Neural cell (in vitro differentiated cells): ENCODE measurements around the gene FLVCR1.

Source experiments
- EP300 ChIP-seq: fragments of 450-650 bp; conservative IDR thresholded peaks from 2 replicates; pipeline ENCODE4 v1.6.1; 2014; ENCODE audit warnings: antibody characterized with exemption, mild to moderate bottlenecking, moderate library complexity; ENCODE audit not compliant: poor library complexity, severe bottlenecking
- EZH2 ChIP-seq: fragments of 200-600, 300-800 bp; shearing (Covaris generic), sonication (generic); IDR thresholded peaks from 2 replicates; pipeline ENCODE4 v1.6.1; 2014; ENCODE audit warnings: antibody characterized with exemption, low read length, borderline replicate concordance, mild to moderate bottlenecking; ENCODE audit not compliant: insufficient read depth, poor library complexity, severe bottlenecking
- POLR2AphosphoS5 ChIP-seq: IDR thresholded peaks from 2 replicates; pipeline ENCODE4 v1.6.1; 2012
- SMC3 ChIP-seq: fragments of 450-650 bp; conservative IDR thresholded peaks from 2 replicates; pipeline ENCODE4 v1.6.1; 2014; ENCODE audit warnings: antibody characterized with exemption, mild to moderate bottlenecking, moderate library complexity; ENCODE audit not compliant: poor library complexity
- TF ChIP-seq, protein P1 (sequence below): fragments of 450-650 bp; IDR thresholded peaks from 2 replicates; pipeline ENCODE4 v1.5.1; 2014; ENCODE audit warnings: antibody characterized with exemption, mild to moderate bottlenecking, moderate library complexity; ENCODE audit not compliant: poor library complexity, severe bottlenecking

- TF ChIP-seq, protein P1, sequence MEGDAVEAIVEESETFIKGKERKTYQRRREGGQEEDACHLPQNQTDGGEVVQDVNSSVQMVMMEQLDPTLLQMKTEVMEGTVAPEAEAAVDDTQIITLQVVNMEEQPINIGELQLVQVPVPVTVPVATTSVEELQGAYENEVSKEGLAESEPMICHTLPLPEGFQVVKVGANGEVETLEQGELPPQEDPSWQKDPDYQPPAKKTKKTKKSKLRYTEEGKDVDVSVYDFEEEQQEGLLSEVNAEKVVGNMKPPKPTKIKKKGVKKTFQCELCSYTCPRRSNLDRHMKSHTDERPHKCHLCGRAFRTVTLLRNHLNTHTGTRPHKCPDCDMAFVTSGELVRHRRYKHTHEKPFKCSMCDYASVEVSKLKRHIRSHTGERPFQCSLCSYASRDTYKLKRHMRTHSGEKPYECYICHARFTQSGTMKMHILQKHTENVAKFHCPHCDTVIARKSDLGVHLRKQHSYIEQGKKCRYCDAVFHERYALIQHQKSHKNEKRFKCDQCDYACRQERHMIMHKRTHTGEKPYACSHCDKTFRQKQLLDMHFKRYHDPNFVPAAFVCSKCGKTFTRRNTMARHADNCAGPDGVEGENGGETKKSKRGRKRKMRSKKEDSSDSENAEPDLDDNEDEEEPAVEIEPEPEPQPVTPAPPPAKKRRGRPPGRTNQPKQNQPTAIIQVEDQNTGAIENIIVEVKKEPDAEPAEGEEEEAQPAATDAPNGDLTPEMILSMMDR, result no peak
- TF ChIP-seq EP300 (no peak), POLR2AphosphoS5 (no peak), SMC3 (no peak), EZH2 (no peak)
Measured at GRCh38 chr1:212825798-212826452, 32.1 kb upstream of the FLVCR1 start.
